HL-60 (cell line): ENCODE data around the gene METTL2B.

Experiments
- DNase-seq, 2 experiments: peaks; one replicate each; pipeline ENCODE4 v3.0.0-alpha.2; 2010 to 2020; ENCODE audit warnings: low read depth in 1 of 2, low spot score in 1 of 2
- H3K27ac ChIP-seq: fragments of 250-450 bp; sonication (Bioruptor Pico); replicated peaks from 2 replicates; pipeline ENCODE4 v1.5.1; 2020; ENCODE audit warnings: mild to moderate bottlenecking, moderate library complexity
- H3K27me3 ChIP-seq: fragments of 250-450 bp; sonication (Bioruptor Pico); 2 replicates; pipeline ENCODE4 v1.5.1; 2021; ENCODE audit warnings: mild to moderate bottlenecking, moderate library complexity; ENCODE audit not compliant: insufficient read depth, poor library complexity, severe bottlenecking
- H3K4me3 ChIP-seq: replicated peaks from 2 replicates; pipeline ENCODE4 v1.5.1; 2011; ENCODE audit warnings: mild to moderate bottlenecking, control low read depth, low read length; ENCODE audit not compliant: insufficient read depth
- CTCF ChIP-seq: IDR thresholded peaks from one replicate; pipeline ENCODE4 v1.5.1; 2011; ENCODE audit warnings: low read length, control low read depth, inconsistent platforms; ENCODE audit not compliant: insufficient read depth
- GABPA ChIP-seq: IDR thresholded peaks from 2 replicates; pipeline ENCODE4 v1.6.1; 2012; ENCODE audit warnings: low read depth
- POLR2AphosphoS5 ChIP-seq: IDR thresholded peaks from 2 replicates; pipeline ENCODE4 v1.6.1; 2012; ENCODE audit warnings: low read depth
- REST ChIP-seq: IDR thresholded peaks from 2 replicates; pipeline ENCODE4 v1.6.1; 2012; ENCODE audit warnings: low read depth; ENCODE audit not compliant: insufficient replicate concordance
- SPI1 ChIP-seq: IDR thresholded peaks from 2 replicates; pipeline ENCODE4 v1.6.1; 2012; ENCODE audit warnings: low read depth, mild to moderate bottlenecking, borderline replicate concordance

METTL2B gene

GRCh38 chr7:128431221-128431620 lies 45.3 kb upstream of the METTL2B start:
- no peaks in the 10 kb centered on the region for H3K27me3 ChIP-seq
- TF ChIP-seq POLR2AphosphoS5 (no peak), GABPA (no peak), CTCF (no peak), REST (no peak), SPI1 (no peak)
- H3K27ac ChIP-seq: no peak overlapping the region
- no peak overlapping the region for H3K4me3 ChIP-seq
- DNase-seq: no peak

- Histone ChIP-seq H3K4me3 (no peak overlapping the region), H3K27me3 (no peaks in the 10 kb centered on the region), H3K27ac (no peak overlapping the region)
- TF ChIP-seq POLR2AphosphoS5 (no peak), SPI1 (no peak), GABPA (no peak), CTCF (no peak), REST (no peak)
- DNase-seq: no peak
Observed at GRCh38 chr7:128431754-128432153, 44.8 kb upstream of the METTL2B start.

GRCh38 chr7:128434413-128435326 lies 41.9 kb upstream of the METTL2B start:
- no peaks in the 10 kb centered on the region for H3K27me3 ChIP-seq
- H3K27ac ChIP-seq: no peak overlapping the region
- TF ChIP-seq SPI1 (no peak), REST (no peak), GABPA (no peak), CTCF (no peak), POLR2AphosphoS5 (no peak)
- no peak overlapping the region for H3K4me3 ChIP-seq
- DNase-seq: no peak
